HCT116 (cell line): ENCODE data around the gene ATRAID. TPM values are rescaled to one million over a fixed set of nuclear protein-coding genes. Genes with fewer than 3 reads are reported as not detected.
A peak's percentile ranks its signal among the peaks of the same experiment; 100 is the strongest.

Experiments used
- ATAC-seq: fragments of 200-7000 bp; cut with Tn5 transposase; 2 replicates; pipeline ENCODE4 v1.9.1; 2020; ENCODE audit warnings: mild to moderate bottlenecking, moderate library complexity
- BruUV-seq: library from RNA; stranded (reverse); fragments of 400-500 nt; replicated peaks from 2 replicates; lab custom pipeline; 2021; lab: Mats Ljungman, UMichigan
- CTCF ChIA-PET: fragments of 300-600 bp; sonication (Branson Sonifier 250); formaldehyde crosslinking; loops from one replicate; lab custom pipeline; 2021; ENCODE audit warnings: antibody characterized with exemption; lab: Charles Lee
- POLR2A ChIA-PET: fragments of 300-600, 350-600 bp; sonication (Branson Sonifier 250); formaldehyde crosslinking; loops from one replicate; lab custom pipeline; 2021; ENCODE audit warnings: antibody characterized with exemption; lab: Charles Lee
- RAD21 ChIA-PET, 2 experiments: fragments of 300-600 bp; sonication (Branson Sonifier 250); formaldehyde crosslinking; loops; one replicate each; lab custom pipeline; 2023; ENCODE audit warnings: low total read pairs in 2 of 2; ENCODE audit not compliant: uncharacterized antibody in 2 of 2, unreplicated experiment in 2 of 2, low non-redundant PET in 1 of 2; lab: Charles Lee
- DNase-seq: peaks from one replicate; pipeline ENCODE4 v3.0.0-alpha.2; 2010; ENCODE audit warnings: low read depth, low spot score
- H2AFZ ChIP-seq: fragments of 200-600 bp; shearing (Covaris generic), sonication (generic); 2 replicates; pipeline ENCODE4 v1.6.1; 2017; ENCODE audit warnings: low read depth, mixed run types, mixed read lengths, antibody characterized with exemption, low read length; ENCODE audit not compliant: poor library complexity, severe bottlenecking
- H3K27ac ChIP-seq: 2 replicates; pipeline ENCODE4 v1.5.1; 2012; ENCODE audit warnings: low read depth, low read length
- H3K27me3 ChIP-seq: fragments of 200-600 bp; sonication (generic); 2 replicates; pipeline ENCODE4 v1.6.1; 2016; ENCODE audit warnings: mixed run types, low read length, mixed read lengths; ENCODE audit not compliant: insufficient read depth
- H3K36me3 ChIP-seq, 2 experiments: fragments of 200-500 bp in 1 of 2; fragments of 200-600 bp in 1 of 2; sonication (Bioruptor generic) in 1 of 2; sonication (generic) in 1 of 2; 2 replicates each; pipeline versions ENCODE4 v1.5.1 to v1.6.1; 2014 to 2016; ENCODE audit warnings: low read length in 2 of 2, inconsistent platforms in 1 of 2, mixed read lengths in 1 of 2, mixed run types in 1 of 2; ENCODE audit not compliant: insufficient read depth in 2 of 2, control insufficient read depth in 1 of 2
- H3K4me1 ChIP-seq, 2 experiments: fragments of 200-600 bp in 1 of 2; sonication (generic) in 1 of 2; 2 replicates each; pipeline versions ENCODE4 v1.5.1 to v1.6.1; 2012 to 2017; ENCODE audit warnings: low read length in 2 of 2, inconsistent platforms in 1 of 2, mild to moderate bottlenecking in 1 of 2, mixed read lengths in 1 of 2, mixed run types in 1 of 2, moderate library complexity in 1 of 2; ENCODE audit not compliant: insufficient read depth in 2 of 2, control insufficient read depth in 1 of 2
- H3K4me2 ChIP-seq: fragments of 200-600 bp; sonication (generic); 2 replicates; pipeline ENCODE4 v1.6.1; 2017; ENCODE audit warnings: mixed run types, low read length, mixed read lengths
- H3K4me3 ChIP-seq, 2 experiments: fragments of 200-600 bp in 1 of 2; sonication (generic) in 1 of 2; replicated peaks in 1 of 2; 2 replicates each; pipeline ENCODE4 v1.5.1; 2011 to 2016; ENCODE audit warnings: low read length in 2 of 2, control low read depth in 1 of 2, low read depth in 1 of 2, mild to moderate bottlenecking in 1 of 2, mixed read lengths in 1 of 2, mixed run types in 1 of 2
- H3K79me2 ChIP-seq: fragments of 200-600 bp; sonication (generic); 2 replicates; pipeline ENCODE4 v1.6.1; 2017; ENCODE audit warnings: mild to moderate bottlenecking, mixed run types, low read length, moderate library complexity, mixed read lengths; ENCODE audit not compliant: insufficient read depth
- H3K9ac ChIP-seq: fragments of 200-600 bp; sonication (generic); 2 replicates; pipeline ENCODE4 v1.6.1; 2016; ENCODE audit warnings: low read length, mixed read lengths
- H3K9me2 ChIP-seq: fragments of 200-600 bp; sonication (generic), shearing (Covaris generic); 2 replicates; pipeline ENCODE4 v1.6.1; 2017; ENCODE audit warnings: mixed run types, mild to moderate bottlenecking, moderate library complexity; ENCODE audit not compliant: insufficient read depth
- H3K9me3 ChIP-seq, 2 experiments: fragments of 200-500 bp in 1 of 2; fragments of 200-600 bp in 1 of 2; sonication (Bioruptor generic) in 1 of 2; sonication (generic) in 1 of 2; 2 replicates each; pipeline ENCODE4 v1.6.1; 2014 to 2017; ENCODE audit warnings: low read length in 2 of 2, mixed read lengths in 2 of 2, inconsistent platforms in 1 of 2, low read depth in 1 of 2, mild to moderate bottlenecking in 1 of 2, mixed run types in 1 of 2, moderate library complexity in 1 of 2; ENCODE audit not compliant: control insufficient read depth in 1 of 2, insufficient read depth in 1 of 2
- H4K20me1 ChIP-seq: fragments of 200-600 bp; sonication (generic), shearing (Covaris generic); 2 replicates; pipeline ENCODE4 v1.6.1; 2017; ENCODE audit warnings: mixed run types, mild to moderate bottlenecking, moderate library complexity; ENCODE audit not compliant: insufficient read depth
- CBX3 ChIP-seq: IDR thresholded peaks from 2 replicates; pipeline ENCODE4 v1.6.1; 2012; ENCODE audit warnings: low read depth
- EGR1 ChIP-seq: IDR thresholded peaks from 2 replicates; pipeline ENCODE4 v1.6.1; 2012; ENCODE audit warnings: low read depth
- ELF1 ChIP-seq: IDR thresholded peaks from 2 replicates; pipeline ENCODE4 v1.6.1; 2012; ENCODE audit warnings: low read depth, borderline replicate concordance
- EZH2 ChIP-seq: fragments of 200-600 bp; sonication (generic); IDR thresholded peaks from 2 replicates; pipeline ENCODE4 v1.6.1; 2017; ENCODE audit warnings: antibody characterized with exemption, mixed run types
- JUND ChIP-seq: IDR thresholded peaks from 2 replicates; pipeline ENCODE4 v1.6.1; 2012
- POLR2A ChIP-seq: IDR thresholded peaks from 2 replicates; pipeline ENCODE4 v1.7.0; 2011; ENCODE audit warnings: borderline replicate concordance; ENCODE audit not compliant: insufficient read depth, insufficient read length; ENCODE audit errors: extremely low read depth
- RAD21 ChIP-seq: IDR thresholded peaks from 2 replicates; pipeline ENCODE4 v1.6.1; 2012; ENCODE audit warnings: low read depth, mild to moderate bottlenecking
- SIN3A ChIP-seq: IDR thresholded peaks from 2 replicates; pipeline ENCODE4 v1.6.1; 2012; ENCODE audit warnings: low read depth
- SP1 ChIP-seq: IDR thresholded peaks from 2 replicates; pipeline ENCODE4 v1.6.1; 2012; ENCODE audit warnings: low read depth
- TCF7L2 ChIP-seq: IDR thresholded peaks from 2 replicates; pipeline ENCODE4 v1.7.0; 2011; ENCODE audit warnings: borderline replicate concordance, inconsistent platforms; ENCODE audit not compliant: insufficient read depth, insufficient read length; ENCODE audit errors: extremely low read depth
- YY1 ChIP-seq: IDR thresholded peaks from 2 replicates; pipeline ENCODE4 v1.6.1; 2011; ENCODE audit warnings: low read length, low read depth, moderate library complexity, mild to moderate bottlenecking; ENCODE audit not compliant: insufficient replicate concordance; ENCODE audit errors: extremely low read depth
- intact Hi-C: fragments of 100-400 bp; cut with micrococcal nuclease; formaldehyde crosslinking; loops from 2 replicates; pipeline ENCODE4 v1.10.0; 2022
- total RNA-seq: library from RNA; stranded (reverse); gene quantifications from one replicate; pipeline ENCODE4 v1.2.1, GENCODE V29; 2021; ENCODE audit not compliant: unreplicated experiment
- TF ChIP-seq, protein P1 (sequence below): IDR thresholded peaks from 2 replicates; pipeline ENCODE4 v1.6.1; 2012
- TF ChIP-seq, protein P2 (sequence below): IDR thresholded peaks from 2 replicates; pipeline ENCODE4 v1.6.1; 2011; ENCODE audit warnings: mild to moderate bottlenecking, low read length, moderate library complexity; ENCODE audit not compliant: insufficient replicate concordance; ENCODE audit errors: extremely low read depth
- TF ChIP-seq, protein P3 (sequence below): IDR thresholded peaks from 2 replicates; pipeline ENCODE4 v1.6.1; 2012
- TF ChIP-seq, protein P4 (sequence below), 3 experiments: fragments of 200-600 bp in 1 of 3; sonication (generic) in 1 of 3; IDR thresholded peaks in 2 of 3; conservative IDR thresholded peaks in 1 of 3; 2 replicates each; pipeline ENCODE4 v1.5.1; 2012 to 2017; ENCODE audit warnings: low read depth in 2 of 3, low read length in 2 of 3, antibody characterized with exemption in 1 of 3, borderline replicate concordance in 1 of 3, control low read depth in 1 of 3, mild to moderate bottlenecking in 1 of 3, mixed read lengths in 1 of 3, mixed run types in 1 of 3, moderate library complexity in 1 of 3; ENCODE audit not compliant: insufficient read depth in 1 of 3
- TF ChIP-seq, protein P5 (sequence below): IDR thresholded peaks from 2 replicates; pipeline ENCODE4 v1.6.1; 2012; ENCODE audit warnings: low read depth

ATRAID gene
- total RNA-seq, 1 experiment from 2014 or later = 93.6 TPM

DNA sequence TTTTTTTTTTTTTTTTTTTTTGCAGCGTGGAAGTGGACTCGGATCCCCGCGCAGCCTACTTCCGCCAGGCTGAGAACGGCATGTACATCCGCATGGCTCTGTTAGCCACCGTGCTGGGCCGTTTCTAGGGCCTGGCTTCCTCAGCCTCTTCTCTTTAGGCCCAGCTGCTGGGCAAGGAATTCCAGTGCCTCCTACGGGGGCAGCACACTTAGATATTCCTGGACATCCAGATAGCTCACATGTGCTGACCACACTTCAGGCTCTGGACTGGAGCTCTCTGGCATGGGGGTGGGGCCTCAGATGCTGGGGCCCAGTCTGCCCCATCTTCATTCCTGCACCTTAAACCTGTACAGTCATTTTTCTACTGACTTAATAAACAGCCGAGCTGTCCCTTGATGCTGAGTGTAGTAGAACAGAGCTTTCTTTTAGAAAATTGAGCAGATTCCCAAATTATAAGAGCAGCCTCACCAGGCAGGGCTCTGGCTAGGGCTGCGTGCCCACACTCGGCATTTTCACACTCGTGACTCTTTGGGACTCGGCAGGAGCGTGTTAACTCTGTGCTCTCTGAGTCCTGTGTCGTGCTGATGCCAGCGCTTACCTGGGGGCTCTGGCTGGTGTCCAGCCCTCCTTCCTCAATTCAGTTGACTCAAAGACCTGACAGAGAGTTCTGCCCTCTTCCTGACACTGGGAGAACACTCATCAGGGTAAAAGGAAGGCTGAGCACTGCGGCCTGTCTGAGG lies 31.7 kb downstream of the ATRAID start:
- RAD21 ChIA-PET = no interaction called here
- no peak overlapping the region for H2AFZ ChIP-seq

More for the DNA sequence above, 31.7 kb downstream of the ATRAID start:
- H3K4me2 ChIP-seq = no peak overlapping the region
- H4K20me1 ChIP-seq = no peaks in the 10 kb centered on the region
- no peak overlapping the region for H3K9ac ChIP-seq
- no peaks in the 10 kb centered on the region for H3K79me2 ChIP-seq
- no peaks in the 10 kb centered on the region for H3K9me3 ChIP-seq
- peaks cover 28 to 54% of the 10 kb centered on the region in 2 experiments for H3K36me3 ChIP-seq
- DNase-seq (no peak), ATAC-seq (no peak)
- intact Hi-C loops = no loop called here
- POLR2A ChIA-PET = no interaction called here
- no peak overlapping the region for H3K4me3 ChIP-seq
- TSS peak; percentile 25 for BruUV-seq
- no peaks in the 10 kb centered on the region for H3K9me2 ChIP-seq
- TF ChIP-seq ELF1 = no peak
- TF ChIP-seq EZH2 = no peak
- TF ChIP-seq, protein P1, sequence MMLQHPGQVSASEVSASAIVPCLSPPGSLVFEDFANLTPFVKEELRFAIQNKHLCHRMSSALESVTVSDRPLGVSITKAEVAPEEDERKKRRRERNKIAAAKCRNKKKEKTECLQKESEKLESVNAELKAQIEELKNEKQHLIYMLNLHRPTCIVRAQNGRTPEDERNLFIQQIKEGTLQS = no peak
- TF ChIP-seq, protein P2, sequence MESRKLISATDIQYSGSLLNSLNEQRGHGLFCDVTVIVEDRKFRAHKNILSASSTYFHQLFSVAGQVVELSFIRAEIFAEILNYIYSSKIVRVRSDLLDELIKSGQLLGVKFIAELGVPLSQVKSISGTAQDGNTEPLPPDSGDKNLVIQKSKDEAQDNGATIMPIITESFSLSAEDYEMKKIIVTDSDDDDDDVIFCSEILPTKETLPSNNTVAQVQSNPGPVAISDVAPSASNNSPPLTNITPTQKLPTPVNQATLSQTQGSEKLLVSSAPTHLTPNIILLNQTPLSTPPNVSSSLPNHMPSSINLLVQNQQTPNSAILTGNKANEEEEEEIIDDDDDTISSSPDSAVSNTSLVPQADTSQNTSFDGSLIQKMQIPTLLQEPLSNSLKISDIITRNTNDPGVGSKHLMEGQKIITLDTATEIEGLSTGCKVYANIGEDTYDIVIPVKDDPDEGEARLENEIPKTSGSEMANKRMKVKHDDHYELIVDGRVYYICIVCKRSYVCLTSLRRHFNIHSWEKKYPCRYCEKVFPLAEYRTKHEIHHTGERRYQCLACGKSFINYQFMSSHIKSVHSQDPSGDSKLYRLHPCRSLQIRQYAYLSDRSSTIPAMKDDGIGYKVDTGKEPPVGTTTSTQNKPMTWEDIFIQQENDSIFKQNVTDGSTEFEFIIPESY = no peak
- TF ChIP-seq YY1 = no peak
- TF ChIP-seq EGR1 = no peak
- no peak for TF ChIP-seq CBX3
- TF ChIP-seq, protein P3, sequence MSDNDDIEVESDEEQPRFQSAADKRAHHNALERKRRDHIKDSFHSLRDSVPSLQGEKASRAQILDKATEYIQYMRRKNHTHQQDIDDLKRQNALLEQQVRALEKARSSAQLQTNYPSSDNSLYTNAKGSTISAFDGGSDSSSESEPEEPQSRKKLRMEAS = no peak
- TF ChIP-seq, protein P4, sequence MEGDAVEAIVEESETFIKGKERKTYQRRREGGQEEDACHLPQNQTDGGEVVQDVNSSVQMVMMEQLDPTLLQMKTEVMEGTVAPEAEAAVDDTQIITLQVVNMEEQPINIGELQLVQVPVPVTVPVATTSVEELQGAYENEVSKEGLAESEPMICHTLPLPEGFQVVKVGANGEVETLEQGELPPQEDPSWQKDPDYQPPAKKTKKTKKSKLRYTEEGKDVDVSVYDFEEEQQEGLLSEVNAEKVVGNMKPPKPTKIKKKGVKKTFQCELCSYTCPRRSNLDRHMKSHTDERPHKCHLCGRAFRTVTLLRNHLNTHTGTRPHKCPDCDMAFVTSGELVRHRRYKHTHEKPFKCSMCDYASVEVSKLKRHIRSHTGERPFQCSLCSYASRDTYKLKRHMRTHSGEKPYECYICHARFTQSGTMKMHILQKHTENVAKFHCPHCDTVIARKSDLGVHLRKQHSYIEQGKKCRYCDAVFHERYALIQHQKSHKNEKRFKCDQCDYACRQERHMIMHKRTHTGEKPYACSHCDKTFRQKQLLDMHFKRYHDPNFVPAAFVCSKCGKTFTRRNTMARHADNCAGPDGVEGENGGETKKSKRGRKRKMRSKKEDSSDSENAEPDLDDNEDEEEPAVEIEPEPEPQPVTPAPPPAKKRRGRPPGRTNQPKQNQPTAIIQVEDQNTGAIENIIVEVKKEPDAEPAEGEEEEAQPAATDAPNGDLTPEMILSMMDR (IDR thresholded peaks at IDR 0.05 in 2 of 3, conservative IDR thresholded peaks at IDR 0.05 in 1 of 3; ENCODE audit: borderline replicate concordance in 1 of 3, insufficient read depth in 1 of 3, low read depth in 2 of 3, low read length in 2 of 3) = no peak
- TF ChIP-seq, protein P5, sequence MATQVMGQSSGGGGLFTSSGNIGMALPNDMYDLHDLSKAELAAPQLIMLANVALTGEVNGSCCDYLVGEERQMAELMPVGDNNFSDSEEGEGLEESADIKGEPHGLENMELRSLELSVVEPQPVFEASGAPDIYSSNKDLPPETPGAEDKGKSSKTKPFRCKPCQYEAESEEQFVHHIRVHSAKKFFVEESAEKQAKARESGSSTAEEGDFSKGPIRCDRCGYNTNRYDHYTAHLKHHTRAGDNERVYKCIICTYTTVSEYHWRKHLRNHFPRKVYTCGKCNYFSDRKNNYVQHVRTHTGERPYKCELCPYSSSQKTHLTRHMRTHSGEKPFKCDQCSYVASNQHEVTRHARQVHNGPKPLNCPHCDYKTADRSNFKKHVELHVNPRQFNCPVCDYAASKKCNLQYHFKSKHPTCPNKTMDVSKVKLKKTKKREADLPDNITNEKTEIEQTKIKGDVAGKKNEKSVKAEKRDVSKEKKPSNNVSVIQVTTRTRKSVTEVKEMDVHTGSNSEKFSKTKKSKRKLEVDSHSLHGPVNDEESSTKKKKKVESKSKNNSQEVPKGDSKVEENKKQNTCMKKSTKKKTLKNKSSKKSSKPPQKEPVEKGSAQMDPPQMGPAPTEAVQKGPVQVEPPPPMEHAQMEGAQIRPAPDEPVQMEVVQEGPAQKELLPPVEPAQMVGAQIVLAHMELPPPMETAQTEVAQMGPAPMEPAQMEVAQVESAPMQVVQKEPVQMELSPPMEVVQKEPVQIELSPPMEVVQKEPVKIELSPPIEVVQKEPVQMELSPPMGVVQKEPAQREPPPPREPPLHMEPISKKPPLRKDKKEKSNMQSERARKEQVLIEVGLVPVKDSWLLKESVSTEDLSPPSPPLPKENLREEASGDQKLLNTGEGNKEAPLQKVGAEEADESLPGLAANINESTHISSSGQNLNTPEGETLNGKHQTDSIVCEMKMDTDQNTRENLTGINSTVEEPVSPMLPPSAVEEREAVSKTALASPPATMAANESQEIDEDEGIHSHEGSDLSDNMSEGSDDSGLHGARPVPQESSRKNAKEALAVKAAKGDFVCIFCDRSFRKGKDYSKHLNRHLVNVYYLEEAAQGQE = no peak
- TF ChIP-seq SIN3A = no peak
- TF ChIP-seq SP1 = no peak
- no peak for TF ChIP-seq RAD21
- TF ChIP-seq TCF7L2 = no peak
- no peak for TF ChIP-seq POLR2A
- TF ChIP-seq JUND = no peak
- H3K27me3 ChIP-seq = no peaks in the 10 kb centered on the region
- CTCF ChIA-PET = no interaction called here
- H3K4me1 ChIP-seq = no peaks in the 10 kb centered on the region
- H3K27ac ChIP-seq = no peak overlapping the region
